ENCODE measurements around the gene UBE2Z. TPM values are rescaled to one million over a fixed set of nuclear protein-coding genes. Genes with fewer than 3 reads are reported as not detected.

UBE2Z gene
- polyA plus RNA-seq, 3 donors, result 35.8 to 44.7 (median 40.0) TPM

DNA sequence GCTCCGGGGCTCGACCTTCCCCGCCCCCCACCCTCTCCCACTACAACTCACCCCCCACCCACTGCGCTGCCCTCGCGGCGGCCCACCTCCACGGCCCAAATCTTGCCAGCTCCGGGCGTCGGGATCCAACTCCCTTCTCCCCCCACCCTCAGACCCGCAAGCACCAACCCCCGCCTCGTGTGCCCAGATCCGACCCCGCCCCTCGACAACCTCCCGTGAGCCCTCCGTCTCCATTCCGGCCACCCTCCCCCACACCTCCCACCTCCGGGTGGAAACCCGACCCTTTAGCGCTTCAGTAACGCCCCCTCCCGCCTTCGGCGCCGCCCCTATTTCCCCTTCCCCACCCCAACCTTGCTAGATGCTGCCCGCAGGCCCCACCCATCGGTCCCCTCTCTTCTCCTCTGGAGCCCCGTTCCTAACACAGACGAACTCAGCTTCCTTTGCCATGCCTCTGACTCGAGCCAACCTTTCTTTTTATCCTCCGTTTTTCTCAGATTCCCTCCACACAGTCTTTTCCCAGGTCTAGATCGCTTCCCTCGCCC lies 717 bp downstream of the UBE2Z start:
- Histone ChIP-seq H3K4me2 (replicated peaks; ENCODE audit: extremely low read depth, low read length, poor library complexity, severe bottlenecking) (peak overlapping the region; percentile 89), H3K9me3 (replicated peaks in 1 of 2; ENCODE audit: control insufficient read depth in 1 of 2, insufficient read depth in 1 of 2, low read length in 2 of 2) (no peaks in the 10 kb centered on the region), H3K27me3 (ENCODE audit: control insufficient read depth in 2 of 2, insufficient read depth in 2 of 2, low read length in 2 of 2) (no peaks in the 10 kb centered on the region), H2AFZ (ENCODE audit: insufficient read depth, low read depth, low read length, poor library complexity, severe bottlenecking) (peak overlapping the region; percentile 88), H3K36me3 (replicated peaks in 1 of 2; ENCODE audit: control insufficient read depth in 1 of 2, insufficient read depth in 2 of 2, low read length in 2 of 2) (peaks cover 20 to 39% of the 10 kb centered on the region in 2 donors), H3K4me3 (replicated peaks in 1 of 3; ENCODE audit: low read depth in 2 of 3, low read length in 3 of 3) (peak overlapping the region; percentile 37 to 82 (median 68)), H3K79me2 (ENCODE audit: insufficient read depth, low read length) (peaks cover 54% of the 10 kb centered on the region), H4K20me1 (ENCODE audit: insufficient read depth, low read length) (peaks cover 42% of the 10 kb centered on the region), H3K27ac (ENCODE audit: low read depth in 1 of 2, low read length in 2 of 2) (peak overlapping the region; percentile 93 to 98), H3K4me1 (ENCODE audit: control insufficient read depth in 1 of 2, insufficient read depth in 2 of 2, low read length in 2 of 2) (peaks cover 25 to 37% of the 10 kb centered on the region in 2 donors), H3K9ac (ENCODE audit: insufficient read depth, low read length, poor library complexity, severe bottlenecking) (peak overlapping the region; percentile 92)
- peak overlapping the region; percentile 92 to 93 for H3K4me3 Mint-ChIP-seq
- H3K4me1 Mint-ChIP-seq, result peaks cover 37% of the 10 kb centered on the region
- intact Hi-C loops (cut with micrococcal nuclease), result loop anchor here in 1 of 2 donors (2.0 to 5.0 kb wide), 2 partner anchors 16 to 77 kb away; partner anchors contain the start of genes ATP5MC1 and CALCOCO2
- H3K36me3 Mint-ChIP-seq, result peaks cover 39 to 45% of the 10 kb centered on the region in 2 donors
- TF ChIP-seq, protein P1, sequence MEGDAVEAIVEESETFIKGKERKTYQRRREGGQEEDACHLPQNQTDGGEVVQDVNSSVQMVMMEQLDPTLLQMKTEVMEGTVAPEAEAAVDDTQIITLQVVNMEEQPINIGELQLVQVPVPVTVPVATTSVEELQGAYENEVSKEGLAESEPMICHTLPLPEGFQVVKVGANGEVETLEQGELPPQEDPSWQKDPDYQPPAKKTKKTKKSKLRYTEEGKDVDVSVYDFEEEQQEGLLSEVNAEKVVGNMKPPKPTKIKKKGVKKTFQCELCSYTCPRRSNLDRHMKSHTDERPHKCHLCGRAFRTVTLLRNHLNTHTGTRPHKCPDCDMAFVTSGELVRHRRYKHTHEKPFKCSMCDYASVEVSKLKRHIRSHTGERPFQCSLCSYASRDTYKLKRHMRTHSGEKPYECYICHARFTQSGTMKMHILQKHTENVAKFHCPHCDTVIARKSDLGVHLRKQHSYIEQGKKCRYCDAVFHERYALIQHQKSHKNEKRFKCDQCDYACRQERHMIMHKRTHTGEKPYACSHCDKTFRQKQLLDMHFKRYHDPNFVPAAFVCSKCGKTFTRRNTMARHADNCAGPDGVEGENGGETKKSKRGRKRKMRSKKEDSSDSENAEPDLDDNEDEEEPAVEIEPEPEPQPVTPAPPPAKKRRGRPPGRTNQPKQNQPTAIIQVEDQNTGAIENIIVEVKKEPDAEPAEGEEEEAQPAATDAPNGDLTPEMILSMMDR (IDR thresholded peaks at IDR 0.05), result no peak
- H3K9me3 Mint-ChIP-seq, result no peaks in the 10 kb centered on the region
- peak; percentile 30 to 48 (median 32) for DNase-seq
- peaks cover 0 to 1% (median 0%) of the 10 kb centered on the region in 3 donors for H3K27me3 Mint-ChIP-seq (ENCODE audit: low read depth in 3 of 3)
- peak overlapping the region; percentile 80 to 99 (median 93) for H3K27ac Mint-ChIP-seq
- WGBS (ENCODE audit: insufficient coverage), result 4% methylated on average over 24 of the region's 36 CpGs

DNA sequence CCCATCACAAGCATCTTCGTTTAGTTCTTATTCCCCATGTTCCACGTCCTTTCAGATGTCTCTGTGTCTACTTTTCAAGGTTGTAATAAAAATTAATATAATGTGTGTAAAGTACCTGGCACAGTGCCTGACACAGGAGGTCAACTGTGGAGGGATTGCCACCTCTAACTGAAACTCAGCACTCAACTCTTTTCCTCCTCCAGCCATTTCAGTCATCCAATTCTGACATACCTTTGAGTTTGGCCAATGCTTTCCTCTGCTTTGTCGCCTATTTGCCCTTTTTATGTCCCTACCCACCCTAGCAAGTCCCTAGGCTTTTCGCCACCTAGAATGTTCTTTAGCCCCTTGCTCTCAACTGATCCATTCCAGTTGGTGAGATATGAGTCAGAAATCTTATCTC lies 1.6 kb downstream of the UBE2Z start:
- DNase-seq, result no peak
- Histone ChIP-seq H4K20me1 (ENCODE audit: insufficient read depth, low read length) (peaks cover 42% of the 10 kb centered on the region), H3K27ac (ENCODE audit: low read depth in 1 of 2, low read length in 2 of 2) (peak overlapping the region in 1 of 2 donors; percentile 9), H3K9me3 (replicated peaks in 1 of 2; ENCODE audit: control insufficient read depth in 1 of 2, insufficient read depth in 1 of 2, low read length in 2 of 2) (no peaks in the 10 kb centered on the region), H3K79me2 (ENCODE audit: insufficient read depth, low read length) (peaks cover 62% of the 10 kb centered on the region), H3K36me3 (replicated peaks in 1 of 2; ENCODE audit: control insufficient read depth in 1 of 2, insufficient read depth in 2 of 2, low read length in 2 of 2) (peaks cover 25 to 46% of the 10 kb centered on the region in 2 donors), H3K27me3 (ENCODE audit: control insufficient read depth in 2 of 2, insufficient read depth in 2 of 2, low read length in 2 of 2) (no peaks in the 10 kb centered on the region), H3K4me3 (replicated peaks in 1 of 3; ENCODE audit: low read depth in 2 of 3, low read length in 3 of 3) (peak overlapping the region in 1 of 3 experiments; percentile 82), H3K9ac (ENCODE audit: insufficient read depth, low read length, poor library complexity, severe bottlenecking) (no peak overlapping the region), H2AFZ (ENCODE audit: insufficient read depth, low read depth, low read length, poor library complexity, severe bottlenecking) (no peak overlapping the region), H3K4me1 (ENCODE audit: control insufficient read depth in 1 of 2, insufficient read depth in 2 of 2, low read length in 2 of 2) (peaks cover 26 to 40% of the 10 kb centered on the region in 2 donors), H3K4me2 (replicated peaks; ENCODE audit: extremely low read depth, low read length, poor library complexity, severe bottlenecking) (peak overlapping the region; percentile 89)
- TF ChIP-seq, protein P1 (IDR thresholded peaks at IDR 0.05), result no peak
- Mint-ChIP-seq H3K27me3 (ENCODE audit: low read depth in 3 of 3) (peaks cover 0 to 1% (median 0%) of the 10 kb centered on the region in 3 donors), H3K4me1 (peaks cover 45% of the 10 kb centered on the region), H3K4me3 (peak overlapping the region; percentile 92 to 93), H3K36me3 (peaks cover 48 to 51% of the 10 kb centered on the region in 2 donors), H3K9me3 (no peaks in the 10 kb centered on the region), H3K27ac (peak overlapping the region; percentile 54 to 99 (median 76))
- intact Hi-C loops (cut with micrococcal nuclease), result loop anchor here in 1 of 2 donors (2.0 to 5.0 kb wide), 2 partner anchors 17 to 77 kb away; partner anchors contain the start of genes ATP5MC1 and CALCOCO2
- 83% methylated on average over 1 of the region's 4 CpGs for WGBS (ENCODE audit: insufficient coverage)

Measured in CD14-positive monocyte (primary cell).